Heart right ventricle (tissue), 16 donors: Measurements from ENCODE around the gene LSAMP. TPM values are rescaled to one million over a fixed set of nuclear protein-coding genes. Genes with fewer than 3 reads are reported as not detected.
A peak's percentile ranks its signal among the peaks of the same experiment; 100 is the strongest.

Source experiments
- ATAC-seq, 8 donors: fragments of 200-7000 bp; cut with Tn5 transposase; one replicate each; pipeline ENCODE4 v1.9.1; 2020; ENCODE audit warnings: mild to moderate bottlenecking in 8 of 8, moderate library complexity in 8 of 8, moderate number of reproducible peaks in 1 of 8
- DNase-seq, 2 donors: peaks; one replicate each; pipeline ENCODE4 v3.0.0-alpha.2; 2020
- H3K27ac ChIP-seq, 10 donors: fragments of 200-600 bp; sonication (generic) in 2 of 10; one replicate each; pipeline versions ENCODE4 v1.5.0 to v1.8.0; 2020 to 2022; ENCODE audit warnings: mild to moderate bottlenecking in 3 of 10
- H3K27me3 ChIP-seq, 7 donors: fragments of 200-600 bp; one replicate each; pipeline ENCODE4 v1.8.0; 2021 to 2022; ENCODE audit warnings: mild to moderate bottlenecking in 2 of 7
- H3K36me3 ChIP-seq, 9 donors: fragments of 200-600 bp; sonication (generic) in 1 of 9; one replicate each; pipeline versions ENCODE4 v1.5.0 to v1.8.0; 2020 to 2022; ENCODE audit warnings: mild to moderate bottlenecking in 2 of 9
- H3K4me1 ChIP-seq, 9 donors: fragments of 200-600 bp; sonication (generic) in 1 of 9; one replicate each; pipeline versions ENCODE4 v1.5.0 to v1.8.0; 2020 to 2022; ENCODE audit warnings: mild to moderate bottlenecking in 4 of 9
- H3K4me3 ChIP-seq, 10 donors: fragments of 200-600 bp; sonication (generic) in 2 of 10; one replicate each; pipeline versions ENCODE4 v1.5.0 to v1.8.0; 2020 to 2022; ENCODE audit warnings: mild to moderate bottlenecking in 7 of 10, moderate library complexity in 2 of 10
- H3K9me3 ChIP-seq, 11 donors: fragments of 200-600 bp in 10 of 11; sonication (generic) in 2 of 11; one replicate each; pipeline versions ENCODE4 v1.5.0 to v1.8.0; 2013 to 2022; ENCODE audit warnings: mild to moderate bottlenecking in 2 of 11, control low read depth in 1 of 11, moderate library complexity in 1 of 11
- CTCF ChIP-seq, 9 donors: fragments of 200-600 bp; sonication (generic) in 2 of 9; IDR thresholded peaks; one replicate each; pipeline versions ENCODE4 v1.5.0 to v1.8.0; 2021 to 2022; ENCODE audit warnings: antibody characterized with exemption in 9 of 9, mild to moderate bottlenecking in 5 of 9, moderate library complexity in 1 of 9
- WGBS, 2 donors: extraction: QIAGEN DNeasy Blood & Tissue Kit; methylation state at CpG; one replicate each; pipeline ENCODE4 v1.1.7; 2013; ENCODE audit warnings: inconsistent platforms in 1 of 2; 5-methylcytosine and 5-hydroxymethylcytosine counted together
- intact Hi-C, 10 donors: fragments of 100-400 bp; cut with DNase I; formaldehyde crosslinking; loops; one replicate each; pipeline versions ENCODE4 v1.11.1 to v1.14.2; 2022
- polyA plus RNA-seq, 2 donors: library from polyadenylated mRNA; stranded (reverse); fragments of 200-250 nt; gene quantifications; one replicate each; pipeline ENCODE4 v1.2.3, GENCODE V29; 2013
- total RNA-seq, 10 donors: library from RNA; stranded (reverse); fragmentation: NEBNext Ultra II Directional in 3 of 10; extraction: Animal tissue kit (Norgen Biotek cat#: 25700) in 3 of 10; gene quantifications; one replicate each; pipeline versions ENCODE4 v1.2.1 to v1.2.4, GENCODE V29; 2021 to 2023
- donor health status: Arrhythmogenic right ventricular cardiomyopathy.
- donor health status: ischemic (EF 13 %, LVEDD 7.1; RV severe dilation, severe dysfunction).
- donor health status: healthy with polysubstance abuse.
- donor health status: DM: no; HTN: yes; CAD: no.
- donor health status: DM: no; HTN: no; CAD: no.
- donor health status: ischemic (EF 25% LVEDD 6.9; RV normal size, moderate dysfunction).
- donor health status: ischemic (EF 25% LVEDD 5.7; RV mildly dilated, moderate dysfunction).
- donor health status: healthy.
- donor health status: DM: yes; HTN: yes; CAD: no.
- donor health status: Ischemic cardiomyopathy.
- donor health status: ischemic (EF 35%, LVEDD 5.7; RV mildly dilated, moderate dysfunction).
- donor health status: nonischemic (EF 11% LVEDD 7.7; RV severe dilation, severe dysfunction).
- donor health status: DM: yes; HTN: yes; CAD: no.
- donor health status: PGD.
- donor health status: ischemic (EF 29% LVEDD 5.4; RV normal size, mild dysfunction).
- donor health status: nonischemic (EF 23%, LVEDD 6.1; RV moderate dilation, normal function).

Gene LSAMP
- total and polyA plus RNA-seq, 12 donors: 0.51 to 9.0 (median 5.4) TPM

- WGBS, 2 donors: 98 to 99% methylated on average over 3 of the region's 3 CpGs
- H3K27me3 ChIP-seq: no peaks in the 10 kb centered on the region
Measured at GRCh38 chr3:115822579-115822978, 622.7 kb downstream of the LSAMP start.

GRCh38 chr3:115819785-115820384 lies 625.4 kb downstream of the LSAMP start:
- ATAC-seq: peak; percentile 70 to 84 (median 75)
- TF ChIP-seq CTCF (IDR thresholded peaks at IDR 0.05): peak; percentile 79 to 100 (median 94)
- Histone ChIP-seq H3K4me3 (no peak overlapping the region), H3K27ac (no peak overlapping the region), H3K9me3 (no peaks in the 10 kb centered on the region), H3K27me3 (no peaks in the 10 kb centered on the region), H3K36me3 (no peaks in the 10 kb centered on the region), H3K4me1 (no peaks in the 10 kb centered on the region)
- 50 to 52% methylated on average over 6 of the region's 6 CpGs for WGBS, 2 donors
- peak in 1 of 2 donors; percentile 77 for DNase-seq
- intact Hi-C loops: loop anchor here in 6 of 10 donors (5.0 to 10.0 kb wide), 4 partner anchors 598 to 935 kb away; no protein-coding TSS in a partner anchor

More at GRCh38 chr3:115822579-115822978, 622.7 kb downstream of the LSAMP start:
- H3K9me3 ChIP-seq: no peaks in the 10 kb centered on the region
- H3K36me3 ChIP-seq: no peaks in the 10 kb centered on the region
- H3K4me3 ChIP-seq: no peak overlapping the region
- DNase-seq (no peak), ATAC-seq (no peak)
- intact Hi-C loops: loop anchor here in 1 of 10 donors (10.0 kb wide), 1 partner anchor 932 kb away; no protein-coding TSS in a partner anchor
- no peak for TF ChIP-seq CTCF (IDR thresholded peaks at IDR 0.05)
- H3K4me1 ChIP-seq: peaks cover 0 to 4% (median 0%) of the 10 kb centered on the region in 9 donors
- no peak overlapping the region for H3K27ac ChIP-seq

GRCh38 chr3:115814778-115815380 lies 630.4 kb downstream of the LSAMP start:
- H3K4me3 ChIP-seq: no peak overlapping the region
- ATAC-seq: peak; percentile 47 to 84 (median 70)
- intact Hi-C loops: loop anchor here in 6 of 10 donors (5.0 to 10.0 kb wide), 4 partner anchors 593 to 1978 kb away; partner anchors contain the start of gene GRAMD1C (in 1 of the 6)
- 16 to 21% methylated on average over 8 of the region's 8 CpGs for whole genome bisulfite sequencing, 2 donors
- H3K27ac ChIP-seq: no peak overlapping the region
- no peaks in the 10 kb centered on the region for H3K36me3 ChIP-seq
- DNase-seq: peak; percentile 52 to 68
- peak; percentile 73 to 96 (median 90) for TF ChIP-seq CTCF (IDR thresholded peaks at IDR 0.05)
- no peaks in the 10 kb centered on the region for H3K4me1 ChIP-seq
- peaks cover 0 to 9% (median 0%) of the 10 kb centered on the region in 7 donors for H3K27me3 ChIP-seq
- H3K9me3 ChIP-seq: no peaks in the 10 kb centered on the region

GRCh38 chr3:115814006-115814405 lies 631.3 kb downstream of the LSAMP start:
- no peak for ATAC-seq
- Histone ChIP-seq H3K4me1 (no peaks in the 10 kb centered on the region), H3K36me3 (no peaks in the 10 kb centered on the region), H3K27me3 (peaks cover 0 to 9% (median 0%) of the 10 kb centered on the region in 7 donors), H3K27ac (no peak overlapping the region), H3K9me3 (no peaks in the 10 kb centered on the region), H3K4me3 (no peak overlapping the region)
- no peak for TF ChIP-seq CTCF (IDR thresholded peaks at IDR 0.05)
- intact Hi-C loops: loop anchor here in 4 of 10 donors (5.0 to 10.0 kb wide), 2 partner anchors 599 to 1977 kb away; partner anchors contain the start of gene GRAMD1C (in 1 of the 4)
- no peak for DNase-seq
